GM23338 (cell line): ENCODE measurements around the gene GTF3C2.

Source experiments
- CREB1 ChIP-seq: fragments of 250-450 bp; sonication (Bioruptor Pico); IDR thresholded peaks from 2 replicates; pipeline ENCODE4 v1.5.0; 2020; ENCODE audit warnings: low read depth, mild to moderate bottlenecking, moderate library complexity
- CTCF ChIP-seq, 2 experiments: fragments of 200-600 bp in 1 of 2; sonication (generic) in 1 of 2; conservative IDR thresholded peaks; 2 replicates each; pipeline versions ENCODE4 v1.5.1 to v1.6.1; 2016 to 2017; ENCODE audit warnings: antibody characterized with exemption in 2 of 2, low read depth in 2 of 2, mild to moderate bottlenecking in 2 of 2, moderate library complexity in 1 of 2
- ETS1 ChIP-seq: IDR thresholded peaks from 2 replicates; pipeline ENCODE4 v1.6.1; 2016; ENCODE audit warnings: antibody characterized with exemption
- EZH2 ChIP-seq: fragments of 200-600 bp; sonication (generic); IDR thresholded peaks from one replicate; pipeline ENCODE4 v1.8.0; 2017; ENCODE audit warnings: antibody characterized with exemption, mild to moderate bottlenecking, low read depth; ENCODE audit not compliant: unreplicated experiment
- EZH2phosphoT487 ChIP-seq: fragments of 200-600 bp; sonication (generic); IDR thresholded peaks from one replicate; pipeline ENCODE4 v1.8.1; 2018; ENCODE audit warnings: antibody characterized with exemption; ENCODE audit not compliant: unreplicated experiment
- JUNB ChIP-seq: IDR thresholded peaks from one replicate; pipeline ENCODE4 v1.6.1; 2016; ENCODE audit warnings: antibody characterized with exemption; ENCODE audit not compliant: unreplicated experiment
- NANOG ChIP-seq: IDR thresholded peaks from 2 replicates; pipeline ENCODE4 v1.6.1; 2016; ENCODE audit warnings: antibody characterized with exemption, borderline replicate concordance
- POLR2AphosphoS5 ChIP-seq: IDR thresholded peaks from 2 replicates; pipeline ENCODE4 v1.6.1; 2016; ENCODE audit warnings: antibody characterized with exemption, low read depth
- REST ChIP-seq: IDR thresholded peaks from one replicate; pipeline ENCODE4 v1.6.1; 2018; ENCODE audit warnings: antibody characterized with exemption; ENCODE audit not compliant: unreplicated experiment
- STAT1 ChIP-seq: IDR thresholded peaks from one replicate; pipeline ENCODE4 v1.6.1; 2016; ENCODE audit warnings: antibody characterized with exemption; ENCODE audit not compliant: unreplicated experiment
- ZNF331 ChIP-seq: fragments of 250-450 bp; sonication (Bioruptor Pico); IDR thresholded peaks from 2 replicates; pipeline ENCODE4 v1.5.0; 2020; ENCODE audit warnings: low read depth, mild to moderate bottlenecking, moderate library complexity
- ZNF462 ChIP-seq: fragments of 250-450 bp; sonication (Bioruptor Pico); IDR thresholded peaks from 2 replicates; pipeline ENCODE4 v1.5.0; 2020; ENCODE audit warnings: mild to moderate bottlenecking, moderate library complexity

- TF ChIP-seq CTCF (conservative IDR thresholded peaks at IDR 0.05; ENCODE audit: low read depth in 2 of 2) (no peak), POLR2AphosphoS5 (no peak), EZH2phosphoT487 (no peak), EZH2 (no peak), JUNB (no peak), REST (no peak), ETS1 (no peak), CREB1 (no peak), NANOG (no peak), STAT1 (no peak), ZNF331 (CRISPR knock-in tag) (no peak), ZNF462 (no peak)
These were observed 44.0 kb upstream of the GTF3C2 start for GRCh38 chr2:27400348-27401135.
